HCT116 (cell line): ENCODE data around the gene UMODL1.
A peak's percentile ranks its signal among the peaks of the same experiment; 100 is the strongest.

Source experiments
- CTCF ChIP-seq, 3 experiments: fragments of 200-600 bp in 1 of 3; sonication (generic) in 1 of 3; IDR thresholded peaks in 2 of 3; conservative IDR thresholded peaks in 1 of 3; 2 replicates each; pipeline ENCODE4 v1.5.1; 2012 to 2017; ENCODE audit warnings: low read depth in 2 of 3, low read length in 2 of 3, antibody characterized with exemption in 1 of 3, borderline replicate concordance in 1 of 3, control low read depth in 1 of 3, mild to moderate bottlenecking in 1 of 3, mixed read lengths in 1 of 3, mixed run types in 1 of 3, moderate library complexity in 1 of 3; ENCODE audit not compliant: insufficient read depth in 1 of 3
- POLR2A ChIP-seq: IDR thresholded peaks from 2 replicates; pipeline ENCODE4 v1.7.0; 2011; ENCODE audit warnings: borderline replicate concordance; ENCODE audit not compliant: insufficient read depth, insufficient read length; ENCODE audit errors: extremely low read depth
- ZBTB33 ChIP-seq: IDR thresholded peaks from 2 replicates; pipeline ENCODE4 v1.6.1; 2011; ENCODE audit warnings: mild to moderate bottlenecking, low read length, moderate library complexity; ENCODE audit not compliant: insufficient replicate concordance; ENCODE audit errors: extremely low read depth
- TF ChIP-seq, protein P1 (sequence below): IDR thresholded peaks from 2 replicates; pipeline ENCODE4 v1.6.1; 2012; ENCODE audit warnings: low read depth
- TF ChIP-seq, protein P2 (sequence below): IDR thresholded peaks from 2 replicates; pipeline ENCODE4 v1.6.1; 2012

DNA sequence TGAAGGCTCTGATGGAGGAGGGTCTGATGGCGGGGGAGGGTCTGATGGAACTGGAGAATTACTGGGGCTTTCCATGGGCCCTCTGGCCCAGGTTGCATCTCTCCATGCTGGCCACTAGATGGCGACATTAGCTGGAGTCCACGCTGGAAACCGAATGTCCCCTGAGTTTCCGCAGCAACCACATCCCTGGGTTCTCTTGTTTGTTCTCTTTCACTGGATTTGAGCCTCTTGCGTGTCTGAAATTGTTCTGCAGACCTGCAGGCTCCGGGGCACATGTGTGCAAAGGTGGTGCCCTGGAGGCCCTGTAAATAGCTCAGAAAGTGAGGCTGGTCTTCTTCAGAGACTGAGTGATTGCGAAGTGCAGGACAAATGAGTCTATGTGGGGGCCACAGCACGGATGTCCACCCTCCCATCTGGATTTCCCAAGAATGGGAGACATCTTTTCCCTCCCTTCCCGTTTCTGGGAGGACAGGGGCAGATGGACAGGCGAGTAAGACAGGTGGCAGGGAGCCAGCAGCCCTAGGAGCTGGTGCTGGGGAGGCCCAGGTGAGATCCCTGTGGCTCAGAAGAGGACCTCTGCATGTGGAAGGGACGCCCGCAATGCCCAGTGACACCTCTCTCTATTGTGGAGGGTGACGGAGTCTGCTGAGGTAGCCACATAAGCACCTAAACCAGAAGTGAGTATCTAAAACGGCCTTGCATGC lies 74.6 kb downstream of the UMODL1 start:
- TF ChIP-seq POLR2A, result no peak
- TF ChIP-seq, protein P1, sequence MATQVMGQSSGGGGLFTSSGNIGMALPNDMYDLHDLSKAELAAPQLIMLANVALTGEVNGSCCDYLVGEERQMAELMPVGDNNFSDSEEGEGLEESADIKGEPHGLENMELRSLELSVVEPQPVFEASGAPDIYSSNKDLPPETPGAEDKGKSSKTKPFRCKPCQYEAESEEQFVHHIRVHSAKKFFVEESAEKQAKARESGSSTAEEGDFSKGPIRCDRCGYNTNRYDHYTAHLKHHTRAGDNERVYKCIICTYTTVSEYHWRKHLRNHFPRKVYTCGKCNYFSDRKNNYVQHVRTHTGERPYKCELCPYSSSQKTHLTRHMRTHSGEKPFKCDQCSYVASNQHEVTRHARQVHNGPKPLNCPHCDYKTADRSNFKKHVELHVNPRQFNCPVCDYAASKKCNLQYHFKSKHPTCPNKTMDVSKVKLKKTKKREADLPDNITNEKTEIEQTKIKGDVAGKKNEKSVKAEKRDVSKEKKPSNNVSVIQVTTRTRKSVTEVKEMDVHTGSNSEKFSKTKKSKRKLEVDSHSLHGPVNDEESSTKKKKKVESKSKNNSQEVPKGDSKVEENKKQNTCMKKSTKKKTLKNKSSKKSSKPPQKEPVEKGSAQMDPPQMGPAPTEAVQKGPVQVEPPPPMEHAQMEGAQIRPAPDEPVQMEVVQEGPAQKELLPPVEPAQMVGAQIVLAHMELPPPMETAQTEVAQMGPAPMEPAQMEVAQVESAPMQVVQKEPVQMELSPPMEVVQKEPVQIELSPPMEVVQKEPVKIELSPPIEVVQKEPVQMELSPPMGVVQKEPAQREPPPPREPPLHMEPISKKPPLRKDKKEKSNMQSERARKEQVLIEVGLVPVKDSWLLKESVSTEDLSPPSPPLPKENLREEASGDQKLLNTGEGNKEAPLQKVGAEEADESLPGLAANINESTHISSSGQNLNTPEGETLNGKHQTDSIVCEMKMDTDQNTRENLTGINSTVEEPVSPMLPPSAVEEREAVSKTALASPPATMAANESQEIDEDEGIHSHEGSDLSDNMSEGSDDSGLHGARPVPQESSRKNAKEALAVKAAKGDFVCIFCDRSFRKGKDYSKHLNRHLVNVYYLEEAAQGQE, result no peak
- TF ChIP-seq CTCF (IDR thresholded peaks at IDR 0.05 in 2 of 3, conservative IDR thresholded peaks at IDR 0.05 in 1 of 3; ENCODE audit: borderline replicate concordance in 1 of 3, insufficient read depth in 1 of 3, low read depth in 2 of 3, low read length in 2 of 3), result peak; percentile 72 to 92 (median 87)
- TF ChIP-seq ZBTB33, result no peak
- TF ChIP-seq, protein P2, sequence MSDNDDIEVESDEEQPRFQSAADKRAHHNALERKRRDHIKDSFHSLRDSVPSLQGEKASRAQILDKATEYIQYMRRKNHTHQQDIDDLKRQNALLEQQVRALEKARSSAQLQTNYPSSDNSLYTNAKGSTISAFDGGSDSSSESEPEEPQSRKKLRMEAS, result no peak
